Motor neuron (in vitro differentiated cells): ENCODE measurements around the gene ACAD11. TPM values are rescaled to one million over a fixed set of nuclear protein-coding genes. Genes with fewer than 3 reads are reported as not detected.
"Not testable (repeated sequence)": the region's sequence is repeated elsewhere in the genome, so short reads cannot be mapped to it uniquely, and the experiment has no call there.

ENCODE experiments used
- ATAC-seq, 8 experiments: fragments of 200-7000 bp; cut with Tn5 transposase; replicated peaks in 6 of 8; 2 replicates each; pipeline ENCODE4 v1.8.0; 2021; ENCODE audit warnings: mild to moderate bottlenecking in 8 of 8, moderate library complexity in 8 of 8
- H3K27ac ChIP-seq, 2 donors: fragments of 250-450 bp; sonication (Bioruptor Pico); 2 replicates each; pipeline ENCODE4 v1.9.0; 2021; ENCODE audit warnings: antibody characterized with exemption in 2 of 2, mild to moderate bottlenecking in 2 of 2, moderate library complexity in 1 of 2
- H3K4me1 ChIP-seq, 2 donors: fragments of 250-450 bp; sonication (Bioruptor Pico); replicated peaks in 1 of 2; 2 replicates each; pipeline ENCODE4 v1.6.1; 2021; ENCODE audit warnings: antibody characterized with exemption in 2 of 2, mild to moderate bottlenecking in 2 of 2, moderate library complexity in 1 of 2
- H3K4me3 ChIP-seq, 5 donors: fragments of 250-450 bp; sonication (Bioruptor Pico); 2 replicates each; pipeline ENCODE4 v1.9.0; 2021; ENCODE audit warnings: antibody characterized with exemption in 5 of 5, mild to moderate bottlenecking in 5 of 5, moderate library complexity in 4 of 5
- WGBS, 10 experiments: fragments of 450-650 bp; shearing (Covaris generic); methylation state at CpG; one replicate each; pipeline ENCODE4 v1.0.0; 2022; 5-methylcytosine and 5-hydroxymethylcytosine counted together
- in situ Hi-C, 9 experiments: fragments of 400-800 bp; cut with MboI; loops; one replicate each; pipeline ENCODE4 v1.15.0; 2021; ENCODE audit warnings: low sequenced_read_pairs in 9 of 9, low pct_unique_long_range_greater_than_20kb in 2 of 9; ENCODE audit not compliant: unreplicated experiment in 9 of 9
- total RNA-seq, 8 experiments: library from RNA; unstranded; fragments of 300-600 nt; gene quantifications; 2 replicates each; pipeline versions ENCODE4 v1.2.3 to v1.2.4, GENCODE V29; 2022

The ACAD11 gene
- total RNA-seq, 8 experiments from 2014 or later = 13.9 to 47.3 (median 27.3) TPM

DNA sequence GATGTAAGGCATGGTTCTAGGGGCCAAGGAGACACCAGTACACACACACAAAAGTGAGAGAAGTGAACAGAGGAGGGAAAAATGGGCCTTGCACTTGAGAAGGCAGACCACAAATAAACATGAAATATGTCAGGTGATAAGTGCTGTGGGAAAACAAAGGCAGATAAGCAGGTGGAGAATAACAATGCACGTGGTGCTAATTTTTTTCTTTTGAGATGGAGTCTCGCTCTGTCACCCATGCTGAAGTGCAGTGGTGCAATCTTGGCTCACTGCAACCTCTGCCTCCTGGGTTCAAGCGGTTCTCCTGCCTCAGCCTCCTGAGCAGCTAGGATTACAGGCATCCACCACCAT, 103.6 kb downstream of the ACAD11 start:
- H3K4me3 ChIP-seq, H3K27ac ChIP-seq, ATAC-seq, in situ Hi-C loops: not testable (repeated sequence)
- H3K4me1 ChIP-seq = peaks cover 6 to 15% of the 10 kb centered on the region in 2 donors
- 73 to 100% (median 86%) methylated on average over 1 to 3 of the region's 3 CpGs; no CpG with 5 or more reads in 3 of the 10 experiments for WGBS, 10 experiments

DNA sequence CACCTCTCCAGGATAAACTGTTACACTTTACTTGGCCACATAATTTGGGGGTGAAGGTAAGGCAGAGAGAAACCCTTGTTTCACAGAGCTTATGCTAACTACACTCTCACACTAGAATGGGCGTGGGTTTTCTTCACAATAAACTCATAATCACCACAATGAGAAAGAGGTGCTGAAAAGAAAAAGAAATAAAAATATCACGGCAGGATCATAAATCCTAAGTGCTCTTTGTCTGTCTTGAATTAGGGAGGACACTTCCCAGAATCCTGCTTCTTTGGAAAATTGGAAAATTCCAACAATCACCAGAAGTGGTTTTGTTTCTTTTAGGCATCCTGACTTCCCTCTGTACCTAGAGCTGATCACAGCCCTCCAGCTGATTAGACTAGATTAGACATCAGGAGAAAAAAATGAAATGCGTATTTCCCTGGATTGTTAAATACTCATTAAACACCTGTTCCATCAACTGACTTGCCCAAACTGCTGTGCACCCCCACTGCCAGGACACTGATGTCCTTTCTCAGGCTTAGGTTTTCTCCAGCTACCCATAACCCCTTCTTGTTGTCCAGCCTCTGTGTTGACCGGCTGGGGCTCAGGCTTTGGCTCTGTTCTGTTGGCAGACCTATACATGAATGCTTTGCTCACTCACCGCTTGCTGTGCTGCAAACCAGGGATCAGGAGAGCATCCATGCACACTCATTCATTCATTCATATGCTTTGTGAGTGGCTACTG, 104.1 kb downstream of the ACAD11 start:
- ATAC-seq = peak in 4 of 8 experiments; percentile 19 to 44 (median 30)
- H3K4me1 ChIP-seq = peaks cover 6 to 15% of the 10 kb centered on the region in 2 donors
- H3K4me3 ChIP-seq = no peak overlapping the region
- 39 to 91% (median 60%) methylated on average over 1 to 4 of the region's 5 CpGs; no CpG with 5 or more reads in 2 of the 10 experiments for WGBS, 10 experiments
- in situ Hi-C loops = no loop called here
- no peak overlapping the region for H3K27ac ChIP-seq

DNA sequence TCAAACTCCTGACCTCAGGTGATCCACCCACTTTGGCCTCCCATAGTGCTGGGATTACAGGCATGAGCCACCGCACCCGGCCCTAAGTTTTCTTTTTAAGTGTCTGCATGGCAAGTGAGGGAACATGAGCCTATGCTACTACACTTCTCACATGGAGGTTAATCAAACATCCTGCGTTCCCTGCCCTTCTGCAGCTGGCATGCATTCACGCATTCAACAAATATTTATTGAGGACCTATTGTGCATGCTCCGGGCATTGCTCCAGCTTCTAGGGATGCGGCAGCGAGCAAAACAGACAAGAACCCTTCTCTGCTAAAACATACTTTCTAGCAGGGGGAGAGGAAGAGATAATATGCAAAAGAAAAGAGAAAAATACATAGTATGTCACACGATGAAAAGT, 105.2 kb downstream of the ACAD11 start:
- peaks cover 6 to 15% of the 10 kb centered on the region in 2 donors for H3K4me1 ChIP-seq
- WGBS, 10 experiments = 6 to 76% (median 39%) methylated on average over 1 to 8 of the region's 8 CpGs
- H3K4me3 ChIP-seq = no peak overlapping the region
- H3K27ac ChIP-seq = no peak overlapping the region
- peak in 5 of 8 experiments; percentile 45 to 83 (median 63) for ATAC-seq
- in situ Hi-C loops = no loop called here

- H3K27ac ChIP-seq = no peak overlapping the region
- 17 to 100% (median 81%) methylated on average over 1 to 6 of the region's 6 CpGs; no CpG with 5 or more reads in 3 of the 10 experiments for WGBS, 10 experiments
- no peak for ATAC-seq
- in situ Hi-C loops = no loop called here
- H3K4me1 ChIP-seq = peaks cover 6 to 15% of the 10 kb centered on the region in 2 donors
- H3K4me3 ChIP-seq = no peak overlapping the region
Observed at GRCh38 chr3:132553826-132554225, 105.8 kb downstream of the ACAD11 start.

DNA sequence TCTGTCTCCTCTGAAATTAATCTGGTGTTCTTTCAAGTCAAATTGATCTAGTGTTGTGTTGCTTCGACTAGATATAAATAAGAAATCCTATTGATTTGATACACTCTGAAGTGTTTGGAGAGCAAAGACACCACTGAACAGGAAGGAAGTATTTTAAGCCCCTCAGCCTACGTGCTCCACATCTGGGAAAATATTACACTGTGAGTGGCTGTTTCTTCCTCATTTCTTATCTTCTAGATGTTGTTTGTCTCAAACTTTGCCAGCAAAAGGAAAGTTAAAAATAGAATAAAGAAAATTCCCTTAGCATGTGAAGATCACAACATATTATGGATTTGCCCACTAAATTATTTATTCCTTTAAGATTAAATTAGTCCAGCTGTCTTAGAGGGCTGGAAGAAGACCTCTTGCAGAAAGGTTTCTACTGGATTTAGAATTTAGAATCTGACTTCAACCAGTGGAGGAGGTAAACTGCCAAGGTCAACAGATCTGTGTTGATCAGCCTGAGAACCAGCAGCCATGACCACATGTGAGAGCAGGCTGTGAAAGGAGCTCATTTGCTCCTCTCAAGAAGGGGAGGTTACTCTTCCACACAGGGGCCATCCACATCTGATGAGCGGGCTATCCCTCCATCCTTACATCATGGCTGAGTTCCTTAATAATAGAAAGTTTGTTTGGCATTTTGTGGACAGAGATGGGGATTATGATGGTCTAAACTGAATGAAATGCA, 108.9 kb downstream of the ACAD11 start:
- in situ Hi-C loops = no loop called here
- no peak for ATAC-seq
- Histone ChIP-seq H3K4me3 (no peak overlapping the region), H3K27ac (no peak overlapping the region), H3K4me1 (peaks cover 4 to 13% of the 10 kb centered on the region in 2 donors)
- 42 to 100% (median 91%) methylated on average over 1 to 3 of the region's 3 CpGs; no CpG with 5 or more reads in 2 of the 10 experiments for WGBS, 10 experiments

DNA sequence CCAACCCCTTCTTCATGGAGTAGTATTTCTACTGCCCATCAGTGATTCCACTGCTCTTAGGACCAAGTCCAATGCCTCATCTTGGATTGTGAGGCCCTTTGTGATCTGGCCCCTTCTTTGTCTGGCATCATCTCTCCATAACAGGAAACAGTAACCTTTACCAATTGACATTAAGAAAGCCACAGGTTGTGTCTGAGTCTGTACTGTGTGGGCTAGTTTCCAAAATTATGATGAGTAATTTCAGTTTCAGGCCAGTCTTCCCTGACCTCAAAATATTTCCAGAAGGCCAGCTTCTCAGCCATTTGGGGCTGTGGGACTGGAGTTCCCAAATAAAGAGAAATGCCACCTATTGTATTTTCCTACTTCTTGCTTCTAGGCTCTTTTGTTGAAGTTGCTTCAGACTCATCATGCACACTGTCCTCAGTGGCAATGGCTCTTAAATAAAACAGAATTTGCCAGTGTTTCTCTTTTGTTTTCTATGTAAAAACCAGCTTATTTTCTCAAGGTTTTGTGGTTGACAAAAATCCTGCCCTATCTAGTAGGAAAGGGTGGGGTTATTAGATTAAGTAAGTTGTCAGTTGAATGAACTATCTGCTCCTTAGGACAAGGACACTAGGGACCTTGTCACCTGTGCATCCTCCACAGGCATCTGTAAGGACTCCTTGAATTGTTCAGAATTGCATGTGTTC, 109.6 kb downstream of the ACAD11 start:
- Histone ChIP-seq H3K27ac (no peak overlapping the region), H3K4me1 (peaks cover 0 to 6% of the 10 kb centered on the region in 2 donors), H3K4me3 (no peak overlapping the region)
- in situ Hi-C loops = loop anchor here in 3 of 9 experiments (10.0 to 25.0 kb wide), 3 partner anchors 85 to 95 kb away; no protein-coding TSS in a partner anchor
- no peak for ATAC-seq

DNA sequence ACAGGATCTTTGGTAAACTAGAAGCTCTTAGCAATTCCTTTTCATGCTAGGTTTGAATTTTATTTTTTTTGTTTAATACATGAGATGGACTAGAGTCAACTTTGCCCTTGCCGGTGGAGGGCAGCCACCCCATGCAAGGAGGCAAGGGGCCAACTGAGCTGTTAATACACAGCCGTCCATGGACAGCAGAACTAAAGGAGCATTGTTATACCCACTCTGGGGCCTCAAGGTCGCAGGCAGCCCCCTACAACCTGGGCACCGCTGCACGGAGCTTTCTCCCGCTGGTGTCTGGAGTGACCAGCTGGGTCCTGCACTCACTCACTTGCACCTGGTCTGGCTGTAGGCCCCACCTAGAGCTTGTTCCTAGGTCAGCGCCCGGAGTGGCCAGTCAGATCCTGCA, 110.4 kb downstream of the ACAD11 start:
- peaks cover 0 to 2% of the 10 kb centered on the region in 2 donors for H3K4me1 ChIP-seq
- in situ Hi-C loops = loop anchor here in 3 of 9 experiments (10.0 to 25.0 kb wide), 3 partner anchors 86 to 96 kb away; no protein-coding TSS in a partner anchor
- H3K4me3 ChIP-seq = no peak overlapping the region
- no peak overlapping the region for H3K27ac ChIP-seq
- WGBS, 10 experiments = 67 to 100% (median 90%) methylated on average over 1 to 3 of the region's 8 CpGs; no CpG with 5 or more reads in 3 of the 10 experiments
- ATAC-seq = no peak

DNA sequence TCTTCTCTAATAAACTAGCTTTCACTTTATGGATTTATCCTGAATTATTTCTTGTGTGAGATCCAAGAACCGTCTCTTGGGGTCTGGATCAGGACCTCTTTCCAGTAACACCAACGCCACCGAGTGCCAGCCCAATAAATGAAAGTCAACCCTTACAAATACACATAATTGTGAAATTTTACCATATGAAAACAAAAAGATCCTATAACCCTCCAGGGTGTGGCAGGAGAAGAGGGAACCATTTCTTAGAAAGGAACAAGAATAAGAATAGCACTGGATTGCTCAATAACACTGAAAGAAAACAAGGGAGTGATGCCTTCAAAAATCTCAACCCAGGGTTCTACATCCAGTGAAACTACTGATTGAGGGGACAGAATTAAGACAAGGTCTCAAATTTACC, 114.1 kb downstream of the ACAD11 start:
- in situ Hi-C loops = loop anchor here in 3 of 9 experiments (10.0 to 25.0 kb wide), 3 partner anchors 89 to 99 kb away; no protein-coding TSS in a partner anchor
- no peaks in the 10 kb centered on the region for H3K4me1 ChIP-seq
- peak in 2 of 8 experiments; percentile 33 to 50 for ATAC-seq
- H3K27ac ChIP-seq = no peak overlapping the region
- H3K4me3 ChIP-seq = no peak overlapping the region
- WGBS, 10 experiments = 46 to 100% (median 96%) methylated on average over 1 to 3 of the region's 3 CpGs; no CpG with 5 or more reads in 3 of the 10 experiments

DNA sequence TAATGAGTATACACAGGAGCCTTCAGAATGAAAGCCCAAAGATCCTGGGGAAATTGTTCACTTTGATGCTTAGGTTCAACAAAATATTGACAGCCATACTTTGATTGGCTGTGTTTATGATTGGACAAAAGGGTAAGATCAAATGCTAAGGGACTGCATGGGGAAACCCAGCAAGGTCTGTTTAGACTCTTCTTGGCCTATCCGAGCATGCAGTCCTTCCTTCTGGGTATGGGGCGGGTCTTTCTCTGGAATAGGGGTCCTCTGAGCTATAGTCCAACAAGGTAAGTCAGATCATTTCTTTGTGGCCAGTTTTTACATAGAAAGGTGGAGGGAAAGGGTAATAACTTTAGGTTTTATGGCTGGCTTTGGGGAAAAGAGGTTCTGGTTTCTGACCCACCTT, 115.5 kb downstream of the ACAD11 start:
- 80 to 100% (median 96%) methylated on average over 1 to 2 of the region's 2 CpGs; no CpG with 5 or more reads in 4 of the 10 experiments for WGBS, 10 experiments
- ATAC-seq = no peak

DNA sequence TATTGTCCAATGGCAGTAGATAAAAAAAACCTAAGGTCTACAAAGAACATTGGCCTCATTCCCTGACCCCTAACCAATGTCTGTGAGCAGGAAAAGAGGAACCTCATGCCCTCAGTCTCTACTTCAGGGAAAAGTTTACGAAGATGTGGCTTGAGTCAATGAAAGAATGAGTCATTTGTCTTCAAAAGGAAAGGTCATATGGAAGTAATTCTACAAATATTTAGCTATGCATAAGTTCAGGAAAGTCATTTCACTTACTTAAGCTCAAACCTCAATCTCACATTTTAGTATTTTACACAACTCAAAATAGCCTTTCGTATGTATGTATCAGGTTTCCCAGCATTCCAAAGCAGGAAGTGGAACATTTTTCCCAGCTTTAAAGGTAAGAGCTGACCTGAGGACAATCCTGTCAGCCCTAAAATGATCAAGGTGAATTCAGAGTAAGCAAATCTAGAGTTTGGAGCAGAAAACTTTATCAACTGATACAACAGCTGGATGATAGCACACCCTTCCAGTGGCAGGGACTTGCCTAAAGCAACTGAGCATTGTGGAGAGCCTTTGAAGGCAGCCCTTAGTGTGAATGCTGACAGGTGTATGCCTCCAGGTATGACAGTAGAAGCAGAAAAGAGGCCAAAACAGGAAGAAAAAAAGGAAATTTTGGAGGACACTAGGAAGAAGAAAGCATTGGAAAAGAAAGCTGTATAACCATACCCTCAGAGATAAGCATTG, 116.4 kb downstream of the ACAD11 start:
- in situ Hi-C loops = loop anchor here in 3 of 9 experiments (10.0 to 25.0 kb wide), 3 partner anchors 92 to 102 kb away; no protein-coding TSS in a partner anchor
- H3K4me3 ChIP-seq = no peak overlapping the region
- 0 to 100% (median 80%) methylated on average over 1 to 2 of the region's 2 CpGs; no CpG with 5 or more reads in 1 of the 10 experiments for WGBS, 10 experiments
- no peak overlapping the region for H3K27ac ChIP-seq
- ATAC-seq = peak in 3 of 8 experiments; percentile 79 to 83 (median 79)
- no peaks in the 10 kb centered on the region for H3K4me1 ChIP-seq

More for the DNA sequence above, 115.5 kb downstream of the ACAD11 start:
- no peak overlapping the region for H3K27ac ChIP-seq
- in situ Hi-C loops = loop anchor here in 3 of 9 experiments (10.0 to 25.0 kb wide), 3 partner anchors 91 to 101 kb away; no protein-coding TSS in a partner anchor
- no peaks in the 10 kb centered on the region for H3K4me1 ChIP-seq
- H3K4me3 ChIP-seq = no peak overlapping the region

GRCh38 chr3:132542577-132542976, 117.0 kb downstream of the ACAD11 start:
- Histone ChIP-seq H3K4me3 (no peak overlapping the region), H3K4me1 (no peaks in the 10 kb centered on the region), H3K27ac (no peak overlapping the region)
- ATAC-seq = no peak
- in situ Hi-C loops = loop anchor here in 3 of 9 experiments (10.0 to 25.0 kb wide), 3 partner anchors 92 to 102 kb away; no protein-coding TSS in a partner anchor
- 0 to 89% (median 72%) methylated on average over 2 of the region's 2 CpGs; no CpG with 5 or more reads in 3 of the 10 experiments for WGBS, 10 experiments

- in situ Hi-C loops = loop anchor here in 3 of 9 experiments (10.0 to 25.0 kb wide), 3 partner anchors 95 to 105 kb away; no protein-coding TSS in a partner anchor
Observed at GRCh38 chr3:132539681-132540080, 119.9 kb downstream of the ACAD11 start.

More at GRCh38 chr3:132539681-132540080, 119.9 kb downstream of the ACAD11 start:
- 19 to 83% (median 62%) methylated on average over 1 to 3 of the region's 3 CpGs; no CpG with 5 or more reads in 3 of the 10 experiments for WGBS, 10 experiments
- Histone ChIP-seq H3K4me3 (no peak overlapping the region), H3K27ac (no peak overlapping the region), H3K4me1 (no peaks in the 10 kb centered on the region)
- no peak for ATAC-seq
